NCI-H446 treated with DMSO at 0.1 percent for 48 hours (cell line): ENCODE measurements around the gene DDX51.

Experiments
- DNase-seq: peaks from one replicate; lab custom pipeline; 2025; lab: John Stamatoyannopoulos, UW

Gene DDX51

GRCh38 chr12:132166093-132166492 lies 22.0 kb upstream of the DDX51 start:
- DNase-seq, result no peak

GRCh38 chr12:132165584-132165983 lies 21.5 kb upstream of the DDX51 start:
- no peak for DNase-seq

- no peak for DNase-seq
Observed at GRCh38 chr12:132164426-132164825, 20.3 kb upstream of the DDX51 start.

GRCh38 chr12:132163911-132164288 lies 19.8 kb upstream of the DDX51 start:
- no peak for DNase-seq

DNA sequence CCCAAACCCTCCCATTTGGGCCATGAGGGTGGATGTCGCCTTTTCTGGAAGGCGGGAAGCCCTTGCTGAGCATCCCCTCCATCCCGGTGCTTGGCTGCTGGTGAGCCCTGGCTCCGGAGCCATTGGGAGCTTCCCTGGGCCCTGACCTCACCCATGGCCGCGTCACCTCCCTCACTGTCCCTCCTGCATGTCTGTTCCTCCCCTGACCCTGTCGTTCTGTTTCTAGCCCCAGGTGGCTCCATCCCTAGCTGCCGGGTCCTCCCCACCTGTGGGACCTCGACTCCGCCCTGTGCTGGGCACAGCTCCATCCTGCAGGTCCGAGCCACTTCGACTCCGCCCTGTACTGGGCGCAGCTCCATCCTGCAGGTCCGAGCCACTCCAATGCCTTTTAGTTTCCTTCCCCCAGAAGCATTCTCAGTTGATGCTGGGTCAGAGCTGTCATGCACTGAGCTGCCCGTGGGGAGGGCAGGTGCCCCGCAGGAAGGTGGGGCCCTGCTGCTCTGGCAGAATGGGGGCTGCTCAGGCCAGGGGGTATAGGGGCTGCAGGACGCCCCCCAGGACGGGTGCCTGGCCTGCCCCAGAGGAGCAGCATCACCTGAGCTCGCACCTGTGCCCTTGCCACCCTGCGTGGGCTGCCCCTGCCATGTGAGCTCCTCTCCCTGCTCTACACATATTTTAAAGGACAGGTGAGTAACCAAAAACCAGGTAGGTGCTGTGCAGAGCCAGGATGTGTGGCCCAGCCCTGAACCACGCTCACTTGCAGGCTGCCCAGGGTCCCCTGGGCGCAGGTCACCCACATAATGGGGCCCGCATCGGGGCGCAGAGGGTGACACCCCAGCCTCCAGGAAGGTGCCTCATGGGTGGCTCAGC lies 19.2 kb upstream of the DDX51 start:
- no peak for DNase-seq

- no peak for DNase-seq
Observed at GRCh38 chr12:132162508-132163031, 18.5 kb upstream of the DDX51 start.

DNA sequence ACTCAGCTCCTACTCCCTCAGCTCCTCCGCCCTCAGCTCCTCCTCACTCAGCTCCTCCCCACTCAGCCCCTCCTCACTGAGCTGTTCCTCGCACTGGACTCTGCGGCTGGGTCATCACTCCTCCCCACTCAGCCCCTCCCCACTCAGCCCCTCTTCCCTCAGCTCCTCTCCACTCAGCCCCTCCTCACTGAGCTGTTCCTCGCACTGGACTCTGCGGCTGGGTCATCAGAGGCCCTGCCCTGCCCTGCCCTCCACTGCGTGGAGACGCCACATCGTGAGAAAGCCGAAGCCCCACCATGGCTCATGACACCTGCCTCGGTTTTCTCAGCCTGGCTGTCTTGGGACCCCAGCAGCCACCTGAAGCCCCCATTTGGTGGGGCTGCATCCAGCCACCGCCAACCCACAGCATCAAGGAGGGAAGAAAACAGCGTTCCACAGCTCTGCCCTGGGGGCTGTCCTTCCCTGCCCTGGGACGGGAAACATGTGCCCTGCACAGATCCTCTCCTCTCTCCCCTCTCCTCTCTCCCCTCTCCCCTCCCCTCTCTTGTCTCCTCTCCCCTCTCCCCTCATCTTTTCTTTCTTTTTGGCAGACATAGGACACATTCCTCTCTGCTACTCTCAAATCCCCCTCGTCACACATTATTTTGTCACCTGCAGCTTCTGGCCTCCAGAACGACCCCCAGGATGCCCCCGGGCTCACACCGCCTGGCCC lies 17.8 kb upstream of the DDX51 start:
- no peak for DNase-seq

GRCh38 chr12:132161036-132161781 lies 17.1 kb upstream of the DDX51 start:
- no peak for DNase-seq

GRCh38 chr12:132160601-132161035 lies 16.5 kb upstream of the DDX51 start:
- DNase-seq, result no peak

GRCh38 chr12:132160016-132160415 lies 15.9 kb upstream of the DDX51 start:
- no peak for DNase-seq

GRCh38 chr12:132159555-132160003 lies 15.5 kb upstream of the DDX51 start:
- no peak for DNase-seq

GRCh38 chr12:132158677-132159554 lies 14.8 kb upstream of the DDX51 start:
- no peak for DNase-seq

GRCh38 chr12:132157733-132158409 lies 13.8 kb upstream of the DDX51 start:
- DNase-seq, result no peak

- DNase-seq, result no peak
Observed at GRCh38 chr12:132156573-132157325, 12.6 kb upstream of the DDX51 start.

DNA sequence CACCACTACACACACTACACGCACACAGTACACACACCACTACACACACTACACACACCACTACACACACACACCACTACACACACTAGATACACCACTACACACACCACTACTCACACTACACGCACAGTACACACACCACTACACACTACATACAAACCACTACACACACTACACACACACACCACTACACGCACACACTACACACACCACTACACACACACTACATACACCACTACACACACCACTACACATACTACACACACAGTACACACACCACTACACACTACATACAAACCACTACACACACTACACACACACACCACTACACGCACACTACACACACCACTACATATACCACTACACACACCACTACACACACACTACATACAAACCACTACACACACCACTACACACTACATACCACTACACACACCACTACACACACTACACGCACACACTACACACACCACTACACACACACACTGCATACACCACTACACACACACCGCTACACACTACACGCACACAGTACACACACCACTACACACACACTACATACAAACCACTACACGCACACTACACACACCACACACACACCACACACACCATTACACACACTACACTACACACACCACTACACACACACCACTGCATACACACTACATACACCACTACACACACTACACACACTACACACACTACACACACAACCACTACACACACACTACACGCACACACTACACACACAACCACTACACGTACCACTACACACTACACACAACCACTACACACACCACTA lies 11.9 kb upstream of the DDX51 start:
- no peak for DNase-seq

DNA sequence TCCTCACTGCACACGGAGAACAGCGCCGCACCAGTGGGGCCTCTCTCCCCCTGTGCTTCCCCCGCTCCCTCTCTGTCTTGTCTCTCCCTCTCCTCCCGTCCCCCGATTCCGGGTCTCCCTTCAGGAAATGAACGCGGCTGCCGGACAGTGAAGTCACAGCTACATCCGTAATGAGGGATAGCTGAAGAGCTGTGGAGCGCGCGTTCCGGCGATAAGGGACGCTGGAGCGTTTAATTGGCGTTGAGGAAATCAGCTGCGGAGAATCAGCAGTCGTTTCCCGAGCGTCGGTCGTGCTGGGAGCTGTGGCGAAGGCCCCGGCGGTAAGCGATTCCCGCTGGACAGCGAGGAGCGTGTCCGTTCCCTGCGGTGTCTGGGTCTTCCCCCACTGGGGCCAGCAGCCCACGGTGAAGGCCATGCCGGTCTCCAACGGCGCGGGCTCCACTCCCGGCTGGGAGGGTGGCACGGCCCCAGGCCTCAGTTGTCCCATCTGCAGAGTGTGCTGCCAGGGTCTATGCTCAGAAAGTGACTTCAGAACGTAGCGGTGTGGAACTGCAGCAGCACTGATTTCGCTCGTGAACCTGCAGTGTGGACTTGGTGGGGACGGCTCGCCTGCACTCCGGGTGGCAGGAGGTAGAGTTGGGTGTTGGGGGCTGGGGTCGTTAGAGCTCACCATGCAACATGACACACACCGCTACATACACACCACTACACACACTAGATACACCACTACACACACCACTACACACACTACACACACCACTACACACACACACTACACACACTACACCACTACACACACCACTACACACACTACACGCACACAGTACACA lies 11.0 kb upstream of the DDX51 start:
- no peak for DNase-seq

- no peak for DNase-seq
Observed at GRCh38 chr12:132154341-132154761, 10.2 kb upstream of the DDX51 start.
